HL-60 (cell line): ENCODE measurements around the gene DYRK3.

Experiments
- CTCF ChIP-seq: IDR thresholded peaks from one replicate; pipeline ENCODE4 v1.5.1; 2011; ENCODE audit warnings: low read length, control low read depth, inconsistent platforms; ENCODE audit not compliant: insufficient read depth
- POLR2AphosphoS5 ChIP-seq: IDR thresholded peaks from 2 replicates; pipeline ENCODE4 v1.6.1; 2012; ENCODE audit warnings: low read depth

- TF ChIP-seq CTCF (no peak), POLR2AphosphoS5 (no peak)
These were observed 41.9 kb upstream of the DYRK3 start for GRCh38 chr1:206593351-206593925.
